ENCODE measurements around the gene CSNK1A1.

GRCh38 chr5:149496166-149496565, 55.1 kb downstream of the CSNK1A1 start:
- no peak for TF ChIP-seq CTCF (conservative IDR thresholded peaks at IDR 0.05)
- TF ChIP-seq EZH2 (IDR thresholded peaks at IDR 0.05; ENCODE audit: low read depth): no peak
